B cell (primary cell): Measurements from ENCODE around the gene MBP. TPM values are rescaled to one million over a fixed set of nuclear protein-coding genes. Genes with fewer than 3 reads are reported as not detected.

Experiments
- ATAC-seq: fragments of 200-7000 bp; cut with Tn5 transposase; one replicate; pipeline ENCODE4 v1.10.0; 2021; ENCODE audit warnings: low read depth, mild to moderate bottlenecking, moderate number of reproducible peaks, moderate library complexity
- CTCF ChIA-PET: fragments of 350-600 bp; sonication (Branson Sonifier 250); formaldehyde crosslinking; loops from one replicate; lab custom pipeline; 2021; ENCODE audit warnings: antibody characterized with exemption, inconsistent platforms; lab: Charles Lee
- POLR2A ChIA-PET: fragments of 350-600 bp; sonication (Branson Sonifier 250); formaldehyde crosslinking; loops from one replicate; lab custom pipeline; 2021; ENCODE audit warnings: antibody characterized with exemption; lab: Charles Lee
- DNase-seq: peaks from one replicate; pipeline ENCODE4 v3.0.0; 2013
- H2AFZ ChIP-seq: 2 replicates; pipeline ENCODE4 v1.6.1; 2012; ENCODE audit warnings: mild to moderate bottlenecking, low read depth, low read length; ENCODE audit not compliant: insufficient read depth, poor library complexity, severe bottlenecking
- H3K27ac ChIP-seq, 2 donors: 1 replicate in 1 of 2; 2 replicates in 1 of 2; pipeline ENCODE4 v1.5.1; 2012 to 2013; ENCODE audit warnings: low read length in 2 of 2, mild to moderate bottlenecking in 2 of 2, moderate library complexity in 1 of 2
- H3K27me3 ChIP-seq, 4 experiments: fragments of 200-600 bp in 1 of 4; sonication (generic) in 1 of 4; replicated peaks in 1 of 4; 1 replicate in 2 of 4; 2 replicates in 2 of 4; pipeline versions ENCODE4 v1.6.1 to v1.7.0; 2013 to 2016; ENCODE audit warnings: low read length in 3 of 4, mild to moderate bottlenecking in 2 of 4, mixed read lengths in 1 of 4, moderate library complexity in 1 of 4; ENCODE audit not compliant: insufficient read depth in 4 of 4, control insufficient read depth in 3 of 4; ENCODE audit errors: control extremely low read depth in 1 of 4
- H3K36me3 ChIP-seq, 2 experiments: replicated peaks in 1 of 2; 1 replicate in 1 of 2; 2 replicates in 1 of 2; pipeline versions ENCODE4 v1.6.1 to v1.7.1; 2013; ENCODE audit warnings: low read length in 1 of 2; ENCODE audit not compliant: insufficient read depth in 2 of 2, control insufficient read depth in 1 of 2; ENCODE audit errors: control extremely low read depth in 1 of 2, extremely low read depth in 1 of 2
- H3K4me1 ChIP-seq, 2 donors: fragments of 200-600 bp in 1 of 2; sonication (generic) in 1 of 2; 1 replicate in 1 of 2; 2 replicates in 1 of 2; pipeline versions ENCODE4 v1.5.1 to v1.6.1; 2013 to 2017; ENCODE audit warnings: low read length in 2 of 2; ENCODE audit not compliant: control insufficient read depth in 2 of 2, insufficient read depth in 2 of 2
- H3K4me2 ChIP-seq: replicated peaks from 2 replicates; pipeline ENCODE3; 2012; ENCODE audit warnings: mild to moderate bottlenecking, low read depth, low read length; ENCODE audit not compliant: poor library complexity, severe bottlenecking
- H3K4me3 ChIP-seq, 5 experiments: fragments of 200-600 bp in 1 of 5; sonication (generic) in 1 of 5; 1 replicate in 3 of 5; 2 replicates in 2 of 5; pipeline versions ENCODE4 v1.5.1 to v1.7.0; 2011 to 2016; ENCODE audit warnings: low read length in 4 of 5, mild to moderate bottlenecking in 4 of 5, low read depth in 2 of 5, control low read depth in 1 of 5, moderate library complexity in 1 of 5; ENCODE audit not compliant: insufficient read depth in 1 of 5; ENCODE audit errors: control extremely low read depth in 1 of 5, extremely low read depth in 1 of 5
- H3K79me2 ChIP-seq: fragments of 200-600 bp; sonication (generic); one replicate; pipeline ENCODE4 v1.6.0; 2016; ENCODE audit warnings: low read length; ENCODE audit not compliant: control insufficient read depth, insufficient read depth
- H3K9ac ChIP-seq: fragments of 200-600 bp; sonication (generic); 2 replicates; pipeline ENCODE4 v1.6.1; 2017; ENCODE audit warnings: mild to moderate bottlenecking, low read length, moderate library complexity
- H3K9me3 ChIP-seq, 3 donors: one replicate each; pipeline versions ENCODE4 v1.6.1 to v1.7.1; 2013; ENCODE audit warnings: low read length in 2 of 3; ENCODE audit not compliant: control insufficient read depth in 2 of 3, insufficient read depth in 1 of 3; ENCODE audit errors: control extremely low read depth in 1 of 3
- H4K20me1 ChIP-seq: 2 replicates; pipeline ENCODE4 v1.6.0; 2012; ENCODE audit warnings: mild to moderate bottlenecking, low read length; ENCODE audit not compliant: insufficient read depth, control insufficient read depth, poor library complexity, severe bottlenecking
- H3K27ac Mint-ChIP-seq: one replicate; pipeline ENCODE4 v1.8.0; 2021; ENCODE audit warnings: mixed read lengths
- H3K27me3 Mint-ChIP-seq: one replicate; pipeline ENCODE4 v1.8.0; 2021; ENCODE audit warnings: mixed read lengths
- H3K4me1 Mint-ChIP-seq: one replicate; pipeline ENCODE4 v1.8.0; 2021; ENCODE audit warnings: mixed read lengths
- H3K4me3 Mint-ChIP-seq: one replicate; pipeline ENCODE4 v1.8.0; 2021; ENCODE audit warnings: mixed read lengths
- H3K9me3 Mint-ChIP-seq: one replicate; pipeline ENCODE4 v1.8.0; 2022; ENCODE audit warnings: mixed read lengths; ENCODE audit not compliant: insufficient read depth
- EZH2 ChIP-seq: IDR thresholded peaks from 2 replicates; pipeline ENCODE4 v1.6.1; 2012; ENCODE audit warnings: borderline replicate concordance, low read depth, mild to moderate bottlenecking, moderate library complexity, low read length; ENCODE audit not compliant: insufficient read depth, poor library complexity, severe bottlenecking
- WGBS: methylation state at CpG from one replicate; pipeline ENCODE4 v1.1.5; 2013; ENCODE audit warnings: missing lambda C conversion rate; ENCODE audit not compliant: insufficient coverage; 5-methylcytosine and 5-hydroxymethylcytosine counted together
- intact Hi-C: fragments of 100-400 bp; cut with micrococcal nuclease; formaldehyde crosslinking; loops from one replicate; pipeline ENCODE4 v1.10.0; 2022
- polyA plus RNA-seq: library from polyadenylated mRNA; depleted of rRNA; stranded (reverse); fragments of >200 nt; gene quantifications from 2 replicates; pipeline ENCODE4 v1.2.3, GENCODE V29; 2012
- total RNA-seq, 2 donors: library from RNA; stranded (reverse); fragments of 120-200 nt in 1 of 2; gene quantifications; 1 replicate in 1 of 2; 2 replicates in 1 of 2; pipeline versions ENCODE4 v1.2.3 to v1.2.4, GENCODE V29; 2013 to 2022
- TF ChIP-seq, protein P1 (sequence below): fragments of 200-600 bp; IDR thresholded peaks from one replicate; pipeline ENCODE4 v1.8.0; 2022; ENCODE audit warnings: antibody characterized with exemption, mild to moderate bottlenecking

MBP gene
- total and polyA plus RNA-seq, 2 donors (not counting 1 experiment from before 2014, with no cell fraction given) = 30.1 to 192 TPM

DNA sequence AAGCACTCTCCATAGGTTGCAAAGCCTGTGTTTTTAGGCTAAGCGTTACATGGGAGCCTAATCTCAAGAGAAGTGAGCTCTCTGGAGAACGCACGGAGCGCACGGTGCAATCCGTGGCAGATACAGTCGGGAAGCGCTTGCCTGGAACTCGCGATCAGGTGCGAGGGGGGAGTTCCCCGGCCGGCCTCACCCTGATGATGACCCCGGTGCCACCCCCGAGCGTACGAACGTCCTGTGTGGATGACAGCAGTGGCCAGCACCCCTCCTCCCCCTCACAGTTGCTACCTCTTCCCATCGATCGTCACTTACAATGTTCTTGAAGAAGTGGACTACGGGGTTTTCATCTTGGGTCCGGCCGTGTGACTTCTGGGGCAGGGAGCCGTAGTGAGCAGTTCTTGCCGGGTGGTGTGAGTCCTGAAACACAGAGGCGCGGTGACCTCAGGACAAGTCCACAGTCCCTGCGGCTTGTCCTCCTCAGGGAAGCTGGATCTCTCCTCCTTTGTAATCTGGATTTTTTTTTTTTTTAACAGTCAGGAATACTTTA lies 142.9 kb downstream of the MBP start:
- ChIA-PET CTCF (interaction anchor here (1.0 to 7.9 kb wide), 4 partner anchors 7 to 186 kb away, joined by 3 to 43 read pairs (median 19); no protein-coding TSS in a partner anchor), POLR2A (no interaction called here)
- Mint-ChIP-seq H3K9me3 (no peaks in the 10 kb centered on the region), H3K4me1 (peaks cover 25% of the 10 kb centered on the region), H3K27ac (no peak overlapping the region), H3K27me3 (no peaks in the 10 kb centered on the region), H3K4me3 (peak overlapping the region; percentile 62)
- Histone ChIP-seq H3K9ac (no peak overlapping the region), H3K27me3 (no peaks in the 10 kb centered on the region), H3K79me2 (no peaks in the 10 kb centered on the region), H3K4me3 (no peak overlapping the region), H2AFZ (no peak overlapping the region), H3K27ac (no peak overlapping the region), H3K9me3 (no peaks in the 10 kb centered on the region), H3K4me2 (peak overlapping the region; percentile 31), H4K20me1 (no peaks in the 10 kb centered on the region), H3K4me1 (peaks cover 0 to 22% of the 10 kb centered on the region in 2 donors), H3K36me3 (no peaks in the 10 kb centered on the region)
- intact Hi-C loops = no loop called here
- ATAC-seq (no peak), DNase-seq (no peak)
- 94% methylated on average over 24 of the region's 28 CpGs for WGBS
- TF ChIP-seq, protein P1, sequence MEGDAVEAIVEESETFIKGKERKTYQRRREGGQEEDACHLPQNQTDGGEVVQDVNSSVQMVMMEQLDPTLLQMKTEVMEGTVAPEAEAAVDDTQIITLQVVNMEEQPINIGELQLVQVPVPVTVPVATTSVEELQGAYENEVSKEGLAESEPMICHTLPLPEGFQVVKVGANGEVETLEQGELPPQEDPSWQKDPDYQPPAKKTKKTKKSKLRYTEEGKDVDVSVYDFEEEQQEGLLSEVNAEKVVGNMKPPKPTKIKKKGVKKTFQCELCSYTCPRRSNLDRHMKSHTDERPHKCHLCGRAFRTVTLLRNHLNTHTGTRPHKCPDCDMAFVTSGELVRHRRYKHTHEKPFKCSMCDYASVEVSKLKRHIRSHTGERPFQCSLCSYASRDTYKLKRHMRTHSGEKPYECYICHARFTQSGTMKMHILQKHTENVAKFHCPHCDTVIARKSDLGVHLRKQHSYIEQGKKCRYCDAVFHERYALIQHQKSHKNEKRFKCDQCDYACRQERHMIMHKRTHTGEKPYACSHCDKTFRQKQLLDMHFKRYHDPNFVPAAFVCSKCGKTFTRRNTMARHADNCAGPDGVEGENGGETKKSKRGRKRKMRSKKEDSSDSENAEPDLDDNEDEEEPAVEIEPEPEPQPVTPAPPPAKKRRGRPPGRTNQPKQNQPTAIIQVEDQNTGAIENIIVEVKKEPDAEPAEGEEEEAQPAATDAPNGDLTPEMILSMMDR = no peak
- TF ChIP-seq EZH2 = no peak

DNA sequence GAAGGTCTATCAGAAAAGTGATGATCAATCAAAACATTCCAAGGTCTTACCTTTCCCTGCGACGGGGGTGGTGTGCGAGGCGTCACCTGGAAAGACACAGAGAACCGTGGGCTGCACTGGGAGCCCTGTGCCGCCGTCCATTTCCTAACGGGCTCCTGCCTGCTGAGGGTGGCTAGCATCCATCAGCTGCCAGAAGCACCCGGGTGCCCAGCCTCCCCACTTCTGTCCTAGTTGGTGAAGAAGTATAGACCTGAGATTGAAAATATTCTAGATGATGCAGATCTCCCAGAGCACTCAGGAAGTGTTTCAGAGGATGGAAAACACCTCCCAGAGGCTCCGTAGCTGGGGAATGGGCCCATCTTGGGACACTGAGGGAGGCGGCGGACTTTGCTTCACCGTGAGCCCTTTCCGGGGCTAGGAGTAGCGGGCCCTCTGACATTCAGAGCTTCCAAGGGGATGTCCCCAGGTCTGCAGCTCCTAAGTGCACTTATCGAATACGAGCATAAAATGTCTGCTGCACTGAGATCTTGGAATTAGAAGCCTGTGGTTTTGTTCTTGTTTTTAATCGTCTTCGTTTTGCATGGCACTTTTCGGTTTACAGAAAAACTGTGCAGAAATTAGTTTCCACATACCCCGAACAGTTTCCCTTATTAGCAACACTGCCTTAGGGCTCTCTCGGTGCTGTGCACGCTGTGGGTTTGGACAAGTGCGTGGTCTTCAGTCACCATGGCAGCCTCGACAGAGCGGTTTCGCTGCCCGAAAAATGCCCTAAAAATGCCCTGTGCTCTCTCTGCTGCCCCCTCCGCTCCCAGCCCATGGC lies 143.5 kb downstream of the MBP start:
- peak overlapping the region; percentile 31 for H3K4me2 ChIP-seq
- Mint-ChIP-seq H3K27me3 (no peaks in the 10 kb centered on the region), H3K27ac (peak overlapping the region; percentile 0), H3K9me3 (no peaks in the 10 kb centered on the region), H3K4me3 (peak overlapping the region; percentile 69), H3K4me1 (peaks cover 25% of the 10 kb centered on the region)
- ChIA-PET POLR2A (no interaction called here), CTCF (interaction anchor here (1.0 to 5.5 kb wide), 4 partner anchors 11 to 188 kb away, joined by 3 to 35 read pairs (median 3); no protein-coding TSS in a partner anchor)
- DNase-seq (no peak), ATAC-seq (no peak)
- no peaks in the 10 kb centered on the region for H3K9me3 ChIP-seq
- no peak overlapping the region for H3K4me3 ChIP-seq
- H3K79me2 ChIP-seq = no peaks in the 10 kb centered on the region
- intact Hi-C loops = no loop called here
- no peak for TF ChIP-seq EZH2
- TF ChIP-seq, protein P1 = no peak
- WGBS = 86% methylated on average over 28 of the region's 29 CpGs
- no peak overlapping the region for H3K9ac ChIP-seq
- H3K27ac ChIP-seq = no peak overlapping the region
- peaks cover 0 to 22% of the 10 kb centered on the region in 2 donors for H3K4me1 ChIP-seq
- H3K36me3 ChIP-seq = no peaks in the 10 kb centered on the region
- no peak overlapping the region for H2AFZ ChIP-seq
- no peaks in the 10 kb centered on the region for H3K27me3 ChIP-seq
- H4K20me1 ChIP-seq = no peaks in the 10 kb centered on the region
